HEK293 (cell line): Measurements from ENCODE around the gene VWF.
A peak's percentile ranks its signal among the peaks of the same experiment; 100 is the strongest.

Experiments
- CTCF ChIA-PET: fragments of 350-600 bp; formaldehyde crosslinking; extraction: SDS; loops from one replicate; lab custom pipeline; 2021; ENCODE audit warnings: antibody characterized with exemption; lab: Yijun Ruan, JAX
- POLR2A ChIA-PET: fragments of 300-600 bp; formaldehyde crosslinking; extraction: SDS; loops from one replicate; lab custom pipeline; 2020; ENCODE audit warnings: antibody characterized with exemption, inconsistent platforms; lab: Yijun Ruan, JAX
- H3K27ac ChIP-seq: fragments of 200-500 bp; sonication (Bioruptor generic); 2 replicates; pipeline ENCODE4 v1.5.1; 2014; ENCODE audit warnings: low read depth, low read length, control low read depth, inconsistent platforms; ENCODE audit errors: extremely low read depth
- H3K36me3 ChIP-seq, 2 experiments: fragments of 200-500 bp in 1 of 2; sonication (Bioruptor generic) in 1 of 2; 1 replicate in 1 of 2; 2 replicates in 1 of 2; pipeline ENCODE4 v1.5.1; 2014 to 2017; ENCODE audit warnings: inconsistent platforms in 2 of 2, low read length in 2 of 2; ENCODE audit not compliant: control insufficient read depth in 2 of 2, insufficient read depth in 1 of 2
- H3K4me1 ChIP-seq: fragments of 200-500 bp; sonication (Bioruptor generic); 2 replicates; pipeline ENCODE4 v1.5.1; 2014; ENCODE audit warnings: mild to moderate bottlenecking, low read length, inconsistent platforms; ENCODE audit not compliant: control insufficient read depth, insufficient read depth
- H3K4me3 ChIP-seq: 2 replicates; pipeline ENCODE4 v1.5.1; 2011; ENCODE audit warnings: low read depth, mild to moderate bottlenecking, control low read depth, low read length, moderate library complexity
- H3K9me3 ChIP-seq: fragments of 200-500 bp; sonication (Bioruptor generic); 2 replicates; pipeline ENCODE4 v1.5.1; 2014; ENCODE audit warnings: low read depth, low read length, inconsistent platforms; ENCODE audit not compliant: control insufficient read depth, insufficient read depth
- AEBP2 ChIP-seq: fragments of 450-650 bp; formaldehyde crosslinking; IDR thresholded peaks from 2 replicates; pipeline ENCODE4 v1.5.1; 2016; ENCODE audit warnings: missing biosample characterization, missing genetic modification characterization, borderline replicate concordance
- BCL11A ChIP-seq: fragments of 450-650 bp; formaldehyde crosslinking; IDR thresholded peaks from 2 replicates; pipeline ENCODE4 v1.5.1; 2016; ENCODE audit warnings: low read depth, missing biosample characterization, missing genetic modification characterization
- GLI4 ChIP-seq: fragments of 450-650 bp; formaldehyde crosslinking; IDR thresholded peaks from 2 replicates; pipeline ENCODE4 v1.5.1; 2016; ENCODE audit warnings: missing biosample characterization, missing genetic modification characterization
- OSR2 ChIP-seq: fragments of 450-650 bp; formaldehyde crosslinking; IDR thresholded peaks from 2 replicates; pipeline ENCODE4 v1.5.1; 2016; ENCODE audit warnings: missing biosample characterization, missing genetic modification characterization
- OVOL3 ChIP-seq: fragments of 450-650 bp; formaldehyde crosslinking; IDR thresholded peaks from 2 replicates; pipeline ENCODE4 v1.5.1; 2016; ENCODE audit warnings: missing biosample characterization, missing genetic modification characterization
- PRDM2 ChIP-seq: fragments of 450-650 bp; formaldehyde crosslinking; IDR thresholded peaks from 2 replicates; pipeline ENCODE4 v1.5.1; 2016; ENCODE audit warnings: missing biosample characterization, missing genetic modification characterization, borderline replicate concordance
- SETDB1 ChIP-seq: IDR thresholded peaks from one replicate; pipeline ENCODE4 v1.6.1; 2017; ENCODE audit warnings: mild to moderate bottlenecking, low read length, moderate library complexity, mixed read lengths; ENCODE audit not compliant: insufficient read length
- ZBTB20 ChIP-seq: fragments of 450-650 bp; formaldehyde crosslinking; IDR thresholded peaks from 2 replicates; pipeline ENCODE4 v1.5.1; 2016; ENCODE audit warnings: missing biosample characterization, missing genetic modification characterization
- ZFP69B ChIP-seq: fragments of 450-650 bp; formaldehyde crosslinking; IDR thresholded peaks from 2 replicates; pipeline ENCODE4 v1.5.1; 2016; ENCODE audit warnings: missing biosample characterization, missing genetic modification characterization
- ZNF146 ChIP-seq: fragments of 450-650 bp; formaldehyde crosslinking; IDR thresholded peaks from 2 replicates; pipeline ENCODE4 v1.5.1; 2016; ENCODE audit warnings: missing biosample characterization, missing genetic modification characterization
- ZNF214 ChIP-seq: fragments of 450-650 bp; formaldehyde crosslinking; IDR thresholded peaks from 2 replicates; pipeline ENCODE4 v1.5.1; 2017; ENCODE audit warnings: missing biosample characterization, mild to moderate bottlenecking, missing genetic modification characterization, borderline replicate concordance
- ZNF324 ChIP-seq: fragments of 450-650 bp; formaldehyde crosslinking; IDR thresholded peaks from 2 replicates; pipeline ENCODE4 v1.5.1; 2016; ENCODE audit warnings: missing biosample characterization, missing genetic modification characterization
- ZNF391 ChIP-seq: fragments of 450-650 bp; formaldehyde crosslinking; IDR thresholded peaks from 2 replicates; pipeline ENCODE4 v1.5.1; 2016; ENCODE audit warnings: low read depth, missing biosample characterization, missing genetic modification characterization, borderline replicate concordance
- ZNF664 ChIP-seq: fragments of 450-650 bp; formaldehyde crosslinking; IDR thresholded peaks from 2 replicates; pipeline ENCODE4 v1.5.1; 2016; ENCODE audit warnings: missing biosample characterization, missing genetic modification characterization
- ZNF704 ChIP-seq: fragments of 450-650 bp; formaldehyde crosslinking; IDR thresholded peaks from 2 replicates; pipeline ENCODE4 v1.5.1; 2016; ENCODE audit warnings: missing biosample characterization, missing genetic modification characterization
- ZNF768 ChIP-seq: fragments of 450-650 bp; formaldehyde crosslinking; IDR thresholded peaks from 2 replicates; pipeline ENCODE4 v1.5.1; 2018; ENCODE audit warnings: missing biosample characterization, mild to moderate bottlenecking, missing genetic modification characterization
- ZSCAN4 ChIP-seq: fragments of 450-650 bp; formaldehyde crosslinking; IDR thresholded peaks from 2 replicates; pipeline ENCODE4 v1.5.1; 2017; ENCODE audit warnings: missing biosample characterization, missing genetic modification characterization

VWF gene

GRCh38 chr12:5924342-5924741, 200.1 kb downstream of the VWF start:
- TF ChIP-seq ZNF704 (tag by site-specific recombination) (no peak), AEBP2 (tag by site-specific recombination) (no peak), ZNF214 (no peak)
- no peaks in the 10 kb centered on the region for H3K4me1 ChIP-seq
- ChIA-PET CTCF (interaction anchor here (0.6 kb wide), 1 partner anchor 116 kb away, joined by 3 read pairs; no protein-coding TSS in a partner anchor), POLR2A (no interaction called here)
- no peak overlapping the region for H3K27ac ChIP-seq
- H3K9me3 ChIP-seq, result no peaks in the 10 kb centered on the region
- no peaks in the 10 kb centered on the region for H3K36me3 ChIP-seq
- H3K4me3 ChIP-seq, result no peak overlapping the region

- TF ChIP-seq ZBTB20 (tag by site-specific recombination) (no peak), BCL11A (tag by site-specific recombination) (no peak), ZNF664 (tag by site-specific recombination) (no peak), ZNF324 (tag by site-specific recombination) (no peak), OVOL3 (tag by site-specific recombination) (no peak), OSR2 (tag by site-specific recombination) (no peak), ZNF391 (tag by site-specific recombination) (no peak), ZNF768 (no peak), PRDM2 (tag by site-specific recombination) (no peak)
- TF ChIP-seq, all 188 proteins: peak for 0
- no peaks in the 10 kb centered on the region for H3K36me3 ChIP-seq
- H3K9me3 ChIP-seq, result no peaks in the 10 kb centered on the region
- CTCF ChIA-PET, result interaction anchor here (0.6 kb wide), 1 partner anchor 117 kb away, joined by 3 read pairs; no protein-coding TSS in a partner anchor
- POLR2A ChIA-PET, result no interaction called here
- no peak overlapping the region for H3K27ac ChIP-seq
- H3K4me3 ChIP-seq, result no peak overlapping the region
- H3K4me1 ChIP-seq, result no peaks in the 10 kb centered on the region
Measured at GRCh38 chr12:5923751-5924150, 200.7 kb downstream of the VWF start.

GRCh38 chr12:5923043-5923605, 201.3 kb downstream of the VWF start:
- no peaks in the 10 kb centered on the region for H3K9me3 ChIP-seq
- no peak overlapping the region for H3K4me3 ChIP-seq
- ChIA-PET POLR2A (no interaction called here), CTCF (interaction anchor here (0.7 kb wide), 1 partner anchor 356 kb away, joined by 3 read pairs; no protein-coding TSS in a partner anchor)
- no peaks in the 10 kb centered on the region for H3K36me3 ChIP-seq
- TF ChIP-seq SETDB1, result no peak
- peak; percentile 93 for TF ChIP-seq ZSCAN4 (tag by site-specific recombination)
- TF ChIP-seq GLI4 (tag by site-specific recombination), result no peak
- TF ChIP-seq ZFP69B (tag by site-specific recombination), result no peak
- no peak for TF ChIP-seq ZNF146 (tag by site-specific recombination)
- no peaks in the 10 kb centered on the region for H3K4me1 ChIP-seq
- no peak overlapping the region for H3K27ac ChIP-seq
